H1 (cell line): Measurements from ENCODE around the gene ATP1A1. TPM values are rescaled to one million over a fixed set of nuclear protein-coding genes. Genes with fewer than 3 reads are reported as not detected.

ENCODE experiments used
- CTCF ChIA-PET: fragments of 300-600 bp; sonication (Branson Sonifier 250); formaldehyde crosslinking; loops from one replicate; lab custom pipeline; 2021; ENCODE audit not compliant: partially characterized antibody; lab: Charles Lee
- POLR2A ChIA-PET: fragments of 300-600 bp; sonication (Branson Sonifier 250); formaldehyde crosslinking; loops from one replicate; lab custom pipeline; 2021; ENCODE audit warnings: inconsistent platforms; ENCODE audit not compliant: partially characterized antibody; lab: Charles Lee
- DNase-seq, 2 experiments: peaks; one replicate each; pipeline versions ENCODE4 v3.0.0 to v3.0.0-alpha.2; 2010 to 2022; ENCODE audit warnings: low spot score in 2 of 2, low read depth in 1 of 2, mixed read lengths in 1 of 2
- FAIRE-seq: peaks from 2 replicates; lab custom pipeline; 2011; peaks lifted over from hg19 to GRCh38; lab: Jason Lieb, UNC
- H2AFZ ChIP-seq: 2 replicates; pipeline ENCODE4 v1.8.1; 2012; ENCODE audit warnings: low read length, inconsistent platforms
- H2AK5ac ChIP-seq: 2 replicates; pipeline ENCODE4 v1.6.1; 2013; ENCODE audit warnings: low read depth, low read length
- H2BK120ac ChIP-seq: replicated peaks from 2 replicates; pipeline ENCODE3; 2013; ENCODE audit warnings: low read depth, low read length, inconsistent platforms
- H2BK12ac ChIP-seq: 2 replicates; pipeline ENCODE4 v1.6.1; 2013; ENCODE audit warnings: low read depth, low read length
- H2BK15ac ChIP-seq: 2 replicates; pipeline ENCODE4 v1.6.1; 2013; ENCODE audit warnings: low read length
- H2BK20ac ChIP-seq: 2 replicates; pipeline ENCODE4 v1.6.1; 2013; ENCODE audit warnings: low read length
- H2BK5ac ChIP-seq: 2 replicates; pipeline ENCODE4 v1.6.1; 2013; ENCODE audit warnings: low read depth, low read length
- H3K14ac ChIP-seq: 2 replicates; pipeline ENCODE4 v1.6.1; 2013; ENCODE audit warnings: inconsistent platforms; ENCODE audit not compliant: insufficient read length
- H3K18ac ChIP-seq: 2 replicates; pipeline ENCODE4 v1.6.1; 2013; ENCODE audit warnings: low read length; ENCODE audit errors: extremely low read depth
- H3K23ac ChIP-seq: 2 replicates; pipeline ENCODE4 v1.6.1; 2013; ENCODE audit warnings: inconsistent platforms; ENCODE audit not compliant: insufficient read length
- H3K23me2 ChIP-seq: 2 replicates; pipeline ENCODE4 v1.6.1; 2013; ENCODE audit warnings: low read depth, low read length
- H3K27ac ChIP-seq: 2 replicates; pipeline ENCODE4 v1.6.1; 2011; ENCODE audit warnings: low read depth, low read length, inconsistent platforms
- H3K27me3 ChIP-seq, 4 experiments: replicated peaks in 1 of 4; 1 replicate in 1 of 4; 2 replicates in 3 of 4; pipeline versions ENCODE4 v1.6.1 to v1.8.1; 2011 to 2013; ENCODE audit warnings: low read length in 3 of 4, mild to moderate bottlenecking in 3 of 4, inconsistent platforms in 2 of 4, mixed read lengths in 2 of 4, moderate library complexity in 1 of 4; ENCODE audit not compliant: control insufficient read depth in 3 of 4, insufficient read depth in 3 of 4; ENCODE audit errors: extremely low read depth in 1 of 4
- H3K36me3 ChIP-seq, 4 experiments: 2 replicates each; pipeline versions ENCODE4 v1.6.1 to v1.8.1; 2011 to 2013; ENCODE audit warnings: mild to moderate bottlenecking in 4 of 4, low read length in 3 of 4, moderate library complexity in 2 of 4, control low read depth in 1 of 4, inconsistent platforms in 1 of 4; ENCODE audit not compliant: insufficient read depth in 4 of 4, control insufficient read depth in 2 of 4
- H3K4ac ChIP-seq: replicated peaks from 2 replicates; pipeline ENCODE3; 2013; ENCODE audit warnings: low read length, low read depth, mixed read lengths, inconsistent platforms; ENCODE audit not compliant: insufficient read length
- H3K4me1 ChIP-seq, 4 experiments: replicated peaks in 1 of 4; 1 replicate in 1 of 4; 2 replicates in 3 of 4; pipeline versions ENCODE4 v1.6.1 to v1.8.1; 2011 to 2013; ENCODE audit warnings: low read length in 3 of 4, inconsistent platforms in 2 of 4, mixed read lengths in 1 of 4; ENCODE audit not compliant: insufficient read depth in 4 of 4, control insufficient read depth in 3 of 4
- H3K4me2 ChIP-seq, 2 experiments: 2 replicates each; pipeline versions ENCODE4 v1.6.1 to v1.8.1; 2011 to 2013; ENCODE audit warnings: low read depth in 2 of 2, low read length in 2 of 2, control low read depth in 1 of 2, inconsistent platforms in 1 of 2, mild to moderate bottlenecking in 1 of 2; ENCODE audit not compliant: insufficient read depth in 1 of 2
- H3K4me3 ChIP-seq, 4 experiments: fragments of 200-600, 300-600 bp in 1 of 4; sonication (generic), shearing (Covaris generic), sonication (Bioruptor Twin) in 1 of 4; 2 replicates each; pipeline versions ENCODE4 v1.5.1 to v1.8.1; 2011 to 2016; ENCODE audit warnings: low read length in 4 of 4, low read depth in 3 of 4, control low read depth in 2 of 4, inconsistent platforms in 2 of 4, mild to moderate bottlenecking in 2 of 4, mixed read lengths in 1 of 4, moderate library complexity in 1 of 4; ENCODE audit not compliant: insufficient read depth in 2 of 4; ENCODE audit errors: extremely low read depth in 1 of 4
- H3K56ac ChIP-seq: replicated peaks from 2 replicates; pipeline ENCODE3; 2013; ENCODE audit warnings: low read depth, mild to moderate bottlenecking, mixed read lengths, low read length, inconsistent platforms; ENCODE audit not compliant: insufficient read length
- H3K79me1 ChIP-seq: 2 replicates; pipeline ENCODE4 v1.6.1; 2013; ENCODE audit warnings: low read depth, low read length, control low read depth
- H3K79me2 ChIP-seq, 2 experiments: 2 replicates each; pipeline versions ENCODE4 v1.6.1 to v1.8.1; 2012 to 2013; ENCODE audit warnings: low read length in 2 of 2, mild to moderate bottlenecking in 2 of 2, inconsistent platforms in 1 of 2; ENCODE audit not compliant: insufficient read depth in 2 of 2, control insufficient read depth in 1 of 2
- H3K9ac ChIP-seq, 4 experiments: replicated peaks in 1 of 4; 1 replicate in 1 of 4; 2 replicates in 3 of 4; pipeline versions ENCODE4 v1.6.1 to v1.8.1; 2011 to 2013; ENCODE audit warnings: low read depth in 3 of 4, low read length in 3 of 4, control low read depth in 2 of 4, mild to moderate bottlenecking in 2 of 4, moderate library complexity in 2 of 4, inconsistent platforms in 1 of 4; ENCODE audit errors: extremely low read depth in 1 of 4
- H3K9me3 ChIP-seq, 2 experiments: 2 replicates each; pipeline versions ENCODE4 v1.6.1 to v1.8.1; 2012 to 2013; ENCODE audit warnings: mild to moderate bottlenecking in 2 of 2, moderate library complexity in 2 of 2, control low read depth in 1 of 2, inconsistent platforms in 1 of 2, low read depth in 1 of 2, low read length in 1 of 2, mixed read lengths in 1 of 2; ENCODE audit not compliant: insufficient read depth in 2 of 2
- H4K20me1 ChIP-seq, 2 experiments: replicated peaks in 1 of 2; 2 replicates each; pipeline versions ENCODE3 to v1.8.1; 2011 to 2013; ENCODE audit warnings: inconsistent platforms in 2 of 2, low read length in 2 of 2, mild to moderate bottlenecking in 1 of 2; ENCODE audit not compliant: insufficient read depth in 2 of 2, control insufficient read depth in 1 of 2
- H4K5ac ChIP-seq: 2 replicates; pipeline ENCODE4 v1.6.1; 2013; ENCODE audit warnings: low read length, low read depth, mixed read lengths, inconsistent platforms; ENCODE audit not compliant: insufficient read length
- H4K8ac ChIP-seq: 2 replicates; pipeline ENCODE4 v1.8.0; 2013; ENCODE audit warnings: mild to moderate bottlenecking, moderate library complexity, low read length, inconsistent platforms; ENCODE audit not compliant: insufficient read depth; ENCODE audit errors: extremely low read depth
- H4K91ac ChIP-seq: replicated peaks from 2 replicates; pipeline ENCODE3; 2013; ENCODE audit warnings: low read length, mixed read lengths, inconsistent platforms; ENCODE audit not compliant: insufficient read length
- NANOG ChIP-seq: IDR thresholded peaks from 2 replicates; pipeline ENCODE4 v1.6.1; 2011; ENCODE audit warnings: low read length, low read depth, mild to moderate bottlenecking, inconsistent platforms; ENCODE audit not compliant: insufficient read depth, poor library complexity, severe bottlenecking
- RFX5 ChIP-seq: IDR thresholded peaks from 2 replicates; pipeline ENCODE4 v1.6.1; 2011; ENCODE audit warnings: low read depth, low read length, improper control_type of control experiment, borderline replicate concordance
- SIRT6 ChIP-seq: IDR thresholded peaks from one replicate; pipeline ENCODE4 v1.7.1; 2012; ENCODE audit warnings: low read length, inconsistent platforms
- WGBS, 2 experiments: shearing (Covaris generic) in 1 of 2; methylation state at CpG; one replicate each; pipeline versions ENCODE4 v1.1.6 to v1.1.7; 2013 to 2015; ENCODE audit warnings: low lambda C conversion rate in 2 of 2, mixed read lengths in 2 of 2, inconsistent platforms in 1 of 2, low coverage in 1 of 2, missing lambda C conversion rate in 1 of 2; ENCODE audit not compliant: insufficient replicate concordance in 2 of 2, insufficient coverage in 1 of 2, insufficient read length in 1 of 2; ENCODE audit errors: extremely low coverage in 1 of 2, missing lambda C conversion rate in 1 of 2; 5-methylcytosine and 5-hydroxymethylcytosine counted together
- polyA plus RNA-seq, 7 experiments: library from polyadenylated mRNA; depleted of rRNA in 3 of 7; stranded (reverse) in 5 of 7; unstranded in 2 of 7; fragments of >200 nt in 5 of 7; fragments of 200-250 nt in 2 of 7; gene quantifications; 1 replicate in 5 of 7; 2 replicates in 1 of 7; 4 replicates in 1 of 7; pipeline versions ENCODE4 v1.2.1 to v1.2.3, GENCODE V29; 2011 to 2013; ENCODE audit warnings: missing spikeins in 2 of 7, mixed read lengths in 2 of 7
- total RNA-seq: library from RNA; stranded (reverse); fragmentation: NEBNext Ultra II Directional; extraction: Animal tissue kit (Norgen Biotek cat#: 25700); gene quantifications from 2 replicates; pipeline ENCODE4 v1.2.1, GENCODE V29; 2021

ATP1A1 gene
- total and polyA plus RNA-seq, 2 of the 8 experiments (the other 6 are each of a cell fraction or from before 2014, with no cell fraction given): 222 to 325 TPM

- Histone ChIP-seq H3K9ac (no peak overlapping the region), H4K20me1 (peaks cover 0 to 14% of the 10 kb centered on the region in 2 experiments), H2BK15ac (no peak overlapping the region), H2AK5ac (no peak overlapping the region), H3K23me2 (no peaks in the 10 kb centered on the region), H3K27ac (peak overlapping the region; percentile 54; the same call in 1 of the 2 replicates), H4K5ac (no peak overlapping the region), H3K79me2 (no peaks in the 10 kb centered on the region; a peak in 1 of 4 replicates), H4K8ac (no peak overlapping the region), H3K9me3 (no peaks in the 10 kb centered on the region), H3K36me3 (peaks cover 63 to 93% (median 91%) of the 10 kb centered on the region in 4 experiments), H3K27me3 (peaks cover 0 to 1% (median 0%) of the 10 kb centered on the region in 4 experiments; a peak in 1 of 7 replicates), H2AFZ (no peak overlapping the region), H3K18ac (no peak overlapping the region), H4K91ac (no peak overlapping the region), H3K4me1 (no peaks in the 10 kb centered on the region), H3K4me3 (no peak overlapping the region), H3K23ac (no peak overlapping the region), H2BK120ac (no peak overlapping the region), H3K56ac (no peak overlapping the region), H3K4me2 (no peak overlapping the region), H2BK12ac (no peak overlapping the region), H2BK20ac (no peak overlapping the region), H2BK5ac (0 out of 2 replicates have a peak overlapping the region, but pooled peaks have one; percentile 9), H3K4ac (no peak overlapping the region), H3K14ac (no peak overlapping the region), H3K79me1 (no peaks in the 10 kb centered on the region)
- no peak for DNase-seq
- TF ChIP-seq NANOG (peak; percentile 12), RFX5 (no peak), SIRT6 (no peak)
- WGBS, 2 experiments: 84% methylated on average over 5 of the region's 5 CpGs; no CpG with 5 or more reads in 1 of the 2 experiments
- ChIA-PET POLR2A (interaction anchor here (0.7 to 1.8 kb wide), 7 partner anchors 9 to 259 kb away, joined by 3 to 8 read pairs (median 4); no protein-coding TSS in a partner anchor), CTCF (interaction anchor here (0.6 to 2.9 kb wide), 10 partner anchors 11 to 259 kb away, joined by 3 to 28 read pairs (median 4); no protein-coding TSS in a partner anchor)
- no peak for FAIRE-seq
Observed at GRCh38 chr1:116397728-116398127, 24.7 kb downstream of the ATP1A1 start.
